GM12878 (cell line): ENCODE measurements around the gene TIMM17A. TPM values are rescaled to one million over a fixed set of nuclear protein-coding genes. Genes with fewer than 3 reads are reported as not detected.
"Not testable (repeated sequence)": the region's sequence is repeated elsewhere in the genome, so short reads cannot be mapped to it uniquely, and the experiment has no call there.

ENCODE experiments used
- ATAC-seq: fragments of 200-7000 bp; cut with Tn5 transposase; 3 replicates; pipeline ENCODE4 v1.9.1; 2020; ENCODE audit warnings: mild to moderate bottlenecking, moderate library complexity
- BruUV-seq: library from RNA; stranded (reverse); fragments of 400-500 nt; replicated peaks from 2 replicates; lab custom pipeline; 2021; lab: Mats Ljungman, UMichigan
- CTCF ChIA-PET: fragments of 300-600 bp; sonication (Branson Sonifier 250); formaldehyde crosslinking; extraction: SDS; loops from one replicate; lab custom pipeline; 2021; ENCODE audit warnings: inconsistent platforms; lab: Yijun Ruan, JAX
- POLR2A ChIA-PET: fragments of 350-600 bp; formaldehyde crosslinking; extraction: SDS; loops from one replicate; lab custom pipeline; 2021; ENCODE audit warnings: inconsistent platforms; lab: Charles Lee
- RAD21 ChIA-PET: fragments of 300-600 bp; sonication (Branson Sonifier 250); formaldehyde crosslinking; loops from one replicate; lab custom pipeline; 2023; ENCODE audit warnings: antibody characterized with exemption; ENCODE audit not compliant: unreplicated experiment; lab: Charles Lee
- SMC1A ChIA-PET: fragments of 300-600 bp; sonication (Branson Sonifier 250); formaldehyde crosslinking; loops from one replicate; lab custom pipeline; 2023; ENCODE audit not compliant: unreplicated experiment, uncharacterized antibody; lab: Charles Lee
- DNase-seq: peaks from one replicate; pipeline ENCODE4 v3.0.0-alpha.2; 2011; ENCODE audit warnings: low read depth, low spot score
- FAIRE-seq: peaks from 3 replicates; lab custom pipeline; 2011; peaks lifted over from hg19 to GRCh38; lab: Jason Lieb, UNC
- H2AFZ ChIP-seq: 2 replicates; pipeline ENCODE4 v1.6.0; 2011; ENCODE audit warnings: low read depth, low read length, control low read depth; ENCODE audit not compliant: control insufficient read depth
- H3K27ac ChIP-seq: 2 replicates; pipeline ENCODE4 v1.5.1; 2011; ENCODE audit warnings: control low read depth; ENCODE audit not compliant: control insufficient read depth, insufficient read depth
- H3K27me3 ChIP-seq, 2 experiments: replicated peaks in 1 of 2; 2 replicates each; pipeline versions ENCODE4 v1.6.0 to v1.6.1; 2011; ENCODE audit warnings: low read length in 1 of 2; ENCODE audit not compliant: control insufficient read depth in 2 of 2, insufficient read depth in 2 of 2
- H3K36me3 ChIP-seq, 2 experiments: 2 replicates each; pipeline ENCODE4 v1.5.1; 2011; ENCODE audit warnings: low read length in 1 of 2; ENCODE audit not compliant: control insufficient read depth in 2 of 2, insufficient read depth in 2 of 2
- H3K4me1 ChIP-seq: 2 replicates; pipeline ENCODE4 v1.6.1; 2011; ENCODE audit warnings: mild to moderate bottlenecking, low read length, moderate library complexity, mixed read lengths; ENCODE audit not compliant: control insufficient read depth, insufficient read depth
- H3K4me2 ChIP-seq: 2 replicates; pipeline ENCODE4 v1.6.0; 2011; ENCODE audit warnings: control low read depth; ENCODE audit not compliant: control insufficient read depth, insufficient read depth
- H3K4me3 ChIP-seq: fragments of 200-600 bp; sonication (generic); 2 replicates; pipeline ENCODE4 v1.5.1; 2016
- H3K79me2 ChIP-seq: 2 replicates; pipeline ENCODE4 v1.6.0; 2011; ENCODE audit warnings: low read length; ENCODE audit not compliant: control insufficient read depth, insufficient read depth
- H3K9ac ChIP-seq: 2 replicates; pipeline ENCODE4 v1.8.0; 2011; ENCODE audit warnings: low read length, control low read depth, mixed read lengths; ENCODE audit not compliant: control insufficient read depth, insufficient read depth
- H3K9me3 ChIP-seq: replicated peaks from 3 replicates; pipeline ENCODE4 v1.5.1; 2011; ENCODE audit warnings: mild to moderate bottlenecking, low read length; ENCODE audit not compliant: control insufficient read depth, insufficient read depth
- H4K20me1 ChIP-seq: 2 replicates; pipeline ENCODE4 v1.6.0; 2011; ENCODE audit not compliant: control insufficient read depth, insufficient read depth
- DPF2 ChIP-seq: fragments of 450-650 bp; IDR thresholded peaks from 2 replicates; pipeline ENCODE4 v1.6.1; 2017; ENCODE audit warnings: mild to moderate bottlenecking
- KDM1A ChIP-seq: fragments of 200-600 bp; sonication (generic); IDR thresholded peaks from 2 replicates; pipeline ENCODE4 v1.6.1; 2016; ENCODE audit warnings: borderline replicate concordance
- RCOR1 ChIP-seq: conservative IDR thresholded peaks from 2 replicates; pipeline ENCODE4 v1.6.1; 2012; ENCODE audit warnings: low read depth, low read length, improper control_type of control experiment
- ZNF207 ChIP-seq: fragments of 450-650 bp; IDR thresholded peaks from 2 replicates; pipeline ENCODE4 v1.6.1; 2014; ENCODE audit warnings: antibody characterized with exemption, mild to moderate bottlenecking, borderline replicate concordance
- WGBS: methylation state at CpG from one replicate; pipeline ENCODE4 v1.1.6; 2016; ENCODE audit warnings: low lambda C conversion rate; ENCODE audit not compliant: insufficient replicate concordance, insufficient coverage; ENCODE audit errors: missing lambda C conversion rate; 5-methylcytosine and 5-hydroxymethylcytosine counted together
- in situ Hi-C: fragments of 300-500 bp; cut with MboI; formaldehyde crosslinking; loops from 9 replicates; pipeline ENCODE4 v1.14.3; 2018; ENCODE audit warnings: mixed read lengths
- intact Hi-C: fragments of 100-400 bp; cut with micrococcal nuclease; formaldehyde crosslinking; loops from one replicate; pipeline ENCODE4 v1.14.2; 2022; ENCODE audit not compliant: unreplicated experiment
- polyA plus RNA-seq, 11 experiments: library from polyadenylated mRNA; depleted of rRNA in 4 of 11; unstranded in 6 of 11; stranded (reverse) in 5 of 11; fragments of >200 nt; fragmentation: Nextera tagmentation in 4 of 11; fragmentation: Illumina TruSeq in 1 of 11; extraction: Ambion mirVana in 4 of 11; extraction: Trizol in 1 of 11; gene quantifications; 1 replicate in 1 of 11; 2 replicates in 10 of 11; pipeline versions ENCODE4 v1.2.1 to v1.2.3, GENCODE V29; 2011 to 2016; ENCODE audit warnings: inconsistent platforms in 2 of 11, missing spikeins in 2 of 11, low read depth in 1 of 11
- total RNA-seq, 4 experiments: library from RNA; depleted of rRNA in 3 of 4; stranded (reverse); fragments of >200 nt in 3 of 4; fragmentation: Illumina TruSeq in 1 of 4; extraction: Trizol in 1 of 4; gene quantifications; 2 replicates each; pipeline versions ENCODE4 v1.2.1 to v1.2.3, GENCODE V29; 2013 to 2021

The TIMM17A gene
- total and polyA plus RNA-seq, 10 of the 15 experiments (the other 5 are each of a cell fraction or from before 2014, with no cell fraction given) = 68.6 to 357 (median 92.4) TPM

- in situ Hi-C loops = no loop called here
- peaks cover 0 to 32% of the 10 kb centered on the region in 2 experiments for H3K36me3 ChIP-seq
- ChIA-PET RAD21 (no interaction called here), POLR2A (no interaction called here), CTCF (interaction anchor here (2.0 to 3.8 kb wide), 2 partner anchors 15 to 62 kb away, joined by 13 to 17 read pairs; no protein-coding TSS in a partner anchor)
- no peak overlapping the region for H2AFZ ChIP-seq
- no peak for ATAC-seq
- H3K9ac ChIP-seq = no peak overlapping the region
- intact Hi-C loops = no loop called here
- 98% methylated on average over 5 of the region's 5 CpGs for WGBS
- peaks cover 26% of the 10 kb centered on the region for H3K79me2 ChIP-seq
- no peaks in the 10 kb centered on the region for H3K27me3 ChIP-seq
- no peaks in the 10 kb centered on the region for H4K20me1 ChIP-seq
- no peak for FAIRE-seq
- no peaks in the 10 kb centered on the region for H3K9me3 ChIP-seq
- H3K4me1 ChIP-seq = no peaks in the 10 kb centered on the region; the same call in 1 of the 2 replicates
- no TSS peak for BruUV-seq
- H3K4me2 ChIP-seq = no peak overlapping the region
- no peak overlapping the region for H3K4me3 ChIP-seq
- TF ChIP-seq DPF2 = no peak
- TF ChIP-seq ZNF207 = no peak
- TF ChIP-seq RCOR1 = no peak
- no peak for TF ChIP-seq KDM1A
- TF ChIP-seq, all 136 proteins: peak for 0
- no peak for DNase-seq
- SMC1A ChIA-PET = interaction anchor here (0.6 kb wide), 1 partner anchor 64 kb away, joined by 3 read pairs; no protein-coding TSS in a partner anchor
- H3K27ac ChIP-seq = no peak overlapping the region
Measured at GRCh38 chr1:201958348-201958747, 3.0 kb downstream of the TIMM17A start.

DNA sequence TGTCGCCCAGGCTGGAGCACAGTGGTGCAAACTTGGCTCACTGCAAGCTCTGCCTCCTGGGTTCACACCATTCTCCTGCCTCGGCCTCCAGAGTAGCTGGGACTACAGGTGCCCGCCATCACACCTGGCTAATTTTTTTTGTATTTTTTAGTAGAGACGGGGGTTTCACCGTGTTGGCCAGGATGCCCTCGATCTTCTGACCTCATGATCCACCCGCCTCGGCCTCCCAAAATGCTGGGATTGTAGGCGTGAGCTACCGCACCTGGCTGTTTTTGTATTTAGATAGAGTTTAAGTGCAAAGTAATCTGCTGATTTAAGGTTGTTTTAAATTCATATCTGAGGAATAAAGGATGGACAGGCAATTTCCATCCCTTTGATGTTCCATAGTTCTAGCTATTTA is 7.1 kb downstream of the TIMM17A start:
- H3K9ac ChIP-seq, BruUV-seq, POLR2A ChIA-PET: not testable (repeated sequence)

More for the DNA sequence above, 7.1 kb downstream of the TIMM17A start:
- ChIA-PET CTCF (interaction anchor here (1.4 to 14.5 kb wide), 3 partner anchors 10 to 67 kb away, joined by 3 to 233 read pairs (median 16); no protein-coding TSS in a partner anchor), SMC1A (interaction anchor here (0.8 kb wide), 1 partner anchor 11 kb away, joined by 3 read pairs; no protein-coding TSS in a partner anchor)
- FAIRE-seq, H2AFZ ChIP-seq, intact Hi-C loops, H3K9me3 ChIP-seq, H3K4me1 ChIP-seq, H3K27ac ChIP-seq, H3K4me3 ChIP-seq, ATAC-seq, H3K27me3 ChIP-seq, RAD21 ChIA-PET, H3K79me2 ChIP-seq, DNase-seq, H3K4me2 ChIP-seq, H4K20me1 ChIP-seq, in situ Hi-C loops: not testable (repeated sequence)
- peaks cover 1 to 47% of the 10 kb centered on the region in 2 experiments for H3K36me3 ChIP-seq
- WGBS = 92% methylated on average over 10 of the region's 10 CpGs
